Panc1 (cell line): ENCODE results near the gene BABAM2. TPM values are rescaled to one million over a fixed set of nuclear protein-coding genes. Genes with fewer than 3 reads are reported as not detected.

Experiments used
- ATAC-seq: fragments of 200-7000 bp; cut with Tn5 transposase; 2 replicates; pipeline ENCODE4 v1.9.1; 2020; ENCODE audit warnings: mild to moderate bottlenecking, moderate library complexity
- BruUV-seq: library from RNA; stranded (reverse); fragments of 400-500 nt; replicated peaks from 2 replicates; lab custom pipeline; 2021; lab: Mats Ljungman, UMichigan
- CTCF ChIA-PET: fragments of 300-600 bp; sonication (Branson Sonifier 250); formaldehyde crosslinking; loops from one replicate; lab custom pipeline; 2022; ENCODE audit warnings: antibody characterized with exemption; lab: Charles Lee
- POLR2A ChIA-PET: fragments of 300-600 bp; sonication (Branson Sonifier 250); formaldehyde crosslinking; loops from one replicate; lab custom pipeline; 2022; ENCODE audit warnings: antibody characterized with exemption; lab: Charles Lee
- DNase-seq: peaks from one replicate; pipeline ENCODE4 v3.0.0-alpha.2; 2010; ENCODE audit warnings: low read depth, low spot score
- H3K27ac ChIP-seq: 2 replicates; pipeline ENCODE4 v1.5.1; 2011; ENCODE audit warnings: mild to moderate bottlenecking, low read length, inconsistent platforms
- H3K27me3 ChIP-seq: fragments of 200-500 bp; sonication (Bioruptor generic); 2 replicates; pipeline ENCODE4 v1.6.0; 2014; ENCODE audit warnings: low read length, inconsistent platforms; ENCODE audit not compliant: control insufficient read depth, insufficient read depth
- H3K36me3 ChIP-seq: fragments of 200-500 bp; sonication (Bioruptor generic); 2 replicates; pipeline ENCODE4 v1.5.1; 2014; ENCODE audit warnings: inconsistent platforms, mild to moderate bottlenecking, low read length, moderate library complexity; ENCODE audit not compliant: control insufficient read depth, insufficient read depth
- H3K4me1 ChIP-seq: 2 replicates; pipeline ENCODE4 v1.5.1; 2011; ENCODE audit warnings: inconsistent platforms, mild to moderate bottlenecking, low read length, moderate library complexity; ENCODE audit not compliant: control insufficient read depth, insufficient read depth
- H3K4me3 ChIP-seq, 2 experiments: 2 replicates each; pipeline ENCODE4 v1.5.1; 2011 to 2012; ENCODE audit warnings: low read depth in 2 of 2, low read length in 2 of 2, mild to moderate bottlenecking in 2 of 2, inconsistent platforms in 1 of 2, moderate library complexity in 1 of 2
- H3K9me3 ChIP-seq: fragments of 200-500 bp; sonication (Bioruptor generic); 2 replicates; pipeline ENCODE4 v1.5.1; 2014; ENCODE audit warnings: low read depth, mild to moderate bottlenecking, inconsistent platforms, low read length, moderate library complexity; ENCODE audit not compliant: control insufficient read depth, insufficient read depth
- POLR2AphosphoS5 ChIP-seq: IDR thresholded peaks from 2 replicates; pipeline ENCODE4 v1.6.1; 2012; ENCODE audit warnings: mild to moderate bottlenecking, low read depth, low read length, moderate library complexity
- SIN3A ChIP-seq: IDR thresholded peaks from 2 replicates; pipeline ENCODE4 v1.6.1; 2012; ENCODE audit warnings: low read depth, mild to moderate bottlenecking, low read length, moderate library complexity, borderline replicate concordance; ENCODE audit not compliant: insufficient read depth
- TCF7L2 ChIP-seq: IDR thresholded peaks from 2 replicates; pipeline ENCODE4 v1.6.1; 2011; ENCODE audit warnings: mild to moderate bottlenecking, low read depth, low read length, inconsistent platforms
- in situ Hi-C: cut with HindIII; loops from 2 replicates; pipeline ENCODE4 v1.10.0; 2016; ENCODE audit warnings: low sequenced_read_pairs, low pct_unique_long_range_greater_than_20kb
- intact Hi-C: fragments of 100-400 bp; cut with micrococcal nuclease; formaldehyde crosslinking; loops from one replicate; pipeline ENCODE4 v1.10.0; 2022; ENCODE audit not compliant: unreplicated experiment
- total RNA-seq: library from RNA; stranded (reverse); gene quantifications from one replicate; pipeline ENCODE4 v1.2.1, GENCODE V29; 2021; ENCODE audit not compliant: unreplicated experiment
- TF ChIP-seq, protein P1 (sequence below): fragments of 450-650 bp; IDR thresholded peaks from 2 replicates; pipeline ENCODE4 v1.5.1; 2017; ENCODE audit warnings: mild to moderate bottlenecking
- TF ChIP-seq, protein P2 (sequence below), 2 experiments: IDR thresholded peaks; 2 replicates each; pipeline ENCODE4 v1.6.1; 2011 to 2012; ENCODE audit warnings: low read depth in 2 of 2, control low read depth in 1 of 2, low read length in 1 of 2, mild to moderate bottlenecking in 1 of 2, moderate library complexity in 1 of 2; ENCODE audit not compliant: insufficient read depth in 1 of 2

Gene BABAM2
- total RNA-seq, 1 experiment from 2014 or later = 31.2 TPM

DNA sequence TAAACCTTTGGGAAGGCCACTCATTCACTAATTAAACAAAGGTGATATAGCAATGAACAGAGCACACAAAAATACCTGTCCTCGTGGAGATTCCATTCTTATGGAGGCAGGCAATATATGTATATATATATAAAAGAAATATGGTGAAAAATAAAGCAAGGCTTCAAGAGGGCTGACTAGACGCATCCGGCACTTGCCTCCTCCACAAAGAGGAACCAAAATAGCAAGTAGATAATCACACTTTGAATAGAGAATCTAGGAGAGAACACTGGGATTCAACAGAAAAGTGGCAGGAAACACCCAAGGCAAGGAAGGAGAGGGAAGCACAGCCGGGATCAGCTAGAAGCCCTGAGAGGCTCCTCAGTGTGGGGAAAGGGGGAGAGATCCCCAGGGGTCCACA is 283.7 kb downstream of the BABAM2 start:
- Histone ChIP-seq H3K9me3 (peaks cover 6% of the 10 kb centered on the region; the same call in 1 of the 2 replicates), H3K36me3 (no peaks in the 10 kb centered on the region), H3K4me3 (no peak overlapping the region), H3K4me1 (no peaks in the 10 kb centered on the region), H3K27me3 (no peaks in the 10 kb centered on the region), H3K27ac (no peak overlapping the region)
- TF ChIP-seq, protein P1, sequence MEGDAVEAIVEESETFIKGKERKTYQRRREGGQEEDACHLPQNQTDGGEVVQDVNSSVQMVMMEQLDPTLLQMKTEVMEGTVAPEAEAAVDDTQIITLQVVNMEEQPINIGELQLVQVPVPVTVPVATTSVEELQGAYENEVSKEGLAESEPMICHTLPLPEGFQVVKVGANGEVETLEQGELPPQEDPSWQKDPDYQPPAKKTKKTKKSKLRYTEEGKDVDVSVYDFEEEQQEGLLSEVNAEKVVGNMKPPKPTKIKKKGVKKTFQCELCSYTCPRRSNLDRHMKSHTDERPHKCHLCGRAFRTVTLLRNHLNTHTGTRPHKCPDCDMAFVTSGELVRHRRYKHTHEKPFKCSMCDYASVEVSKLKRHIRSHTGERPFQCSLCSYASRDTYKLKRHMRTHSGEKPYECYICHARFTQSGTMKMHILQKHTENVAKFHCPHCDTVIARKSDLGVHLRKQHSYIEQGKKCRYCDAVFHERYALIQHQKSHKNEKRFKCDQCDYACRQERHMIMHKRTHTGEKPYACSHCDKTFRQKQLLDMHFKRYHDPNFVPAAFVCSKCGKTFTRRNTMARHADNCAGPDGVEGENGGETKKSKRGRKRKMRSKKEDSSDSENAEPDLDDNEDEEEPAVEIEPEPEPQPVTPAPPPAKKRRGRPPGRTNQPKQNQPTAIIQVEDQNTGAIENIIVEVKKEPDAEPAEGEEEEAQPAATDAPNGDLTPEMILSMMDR = no peak
- ATAC-seq (no peak), DNase-seq (no peak)
- ChIA-PET CTCF (no interaction called here), POLR2A (no interaction called here)
- in situ Hi-C loops = no loop called here
- intact Hi-C loops = no loop called here
- no TSS peak for BruUV-seq

GRCh38 chr2:28175028-28175427 is 284.5 kb downstream of the BABAM2 start:
- intact Hi-C loops = no loop called here
- Histone ChIP-seq H3K9me3 (peaks cover 6% of the 10 kb centered on the region; the same call in 1 of the 2 replicates), H3K27me3 (no peaks in the 10 kb centered on the region), H3K4me1 (no peaks in the 10 kb centered on the region), H3K27ac (no peak overlapping the region), H3K4me3 (no peak overlapping the region), H3K36me3 (no peaks in the 10 kb centered on the region)
- TF ChIP-seq, protein P1 = no peak
- TF ChIP-seq POLR2AphosphoS5 = no peak
- TF ChIP-seq, protein P2, sequence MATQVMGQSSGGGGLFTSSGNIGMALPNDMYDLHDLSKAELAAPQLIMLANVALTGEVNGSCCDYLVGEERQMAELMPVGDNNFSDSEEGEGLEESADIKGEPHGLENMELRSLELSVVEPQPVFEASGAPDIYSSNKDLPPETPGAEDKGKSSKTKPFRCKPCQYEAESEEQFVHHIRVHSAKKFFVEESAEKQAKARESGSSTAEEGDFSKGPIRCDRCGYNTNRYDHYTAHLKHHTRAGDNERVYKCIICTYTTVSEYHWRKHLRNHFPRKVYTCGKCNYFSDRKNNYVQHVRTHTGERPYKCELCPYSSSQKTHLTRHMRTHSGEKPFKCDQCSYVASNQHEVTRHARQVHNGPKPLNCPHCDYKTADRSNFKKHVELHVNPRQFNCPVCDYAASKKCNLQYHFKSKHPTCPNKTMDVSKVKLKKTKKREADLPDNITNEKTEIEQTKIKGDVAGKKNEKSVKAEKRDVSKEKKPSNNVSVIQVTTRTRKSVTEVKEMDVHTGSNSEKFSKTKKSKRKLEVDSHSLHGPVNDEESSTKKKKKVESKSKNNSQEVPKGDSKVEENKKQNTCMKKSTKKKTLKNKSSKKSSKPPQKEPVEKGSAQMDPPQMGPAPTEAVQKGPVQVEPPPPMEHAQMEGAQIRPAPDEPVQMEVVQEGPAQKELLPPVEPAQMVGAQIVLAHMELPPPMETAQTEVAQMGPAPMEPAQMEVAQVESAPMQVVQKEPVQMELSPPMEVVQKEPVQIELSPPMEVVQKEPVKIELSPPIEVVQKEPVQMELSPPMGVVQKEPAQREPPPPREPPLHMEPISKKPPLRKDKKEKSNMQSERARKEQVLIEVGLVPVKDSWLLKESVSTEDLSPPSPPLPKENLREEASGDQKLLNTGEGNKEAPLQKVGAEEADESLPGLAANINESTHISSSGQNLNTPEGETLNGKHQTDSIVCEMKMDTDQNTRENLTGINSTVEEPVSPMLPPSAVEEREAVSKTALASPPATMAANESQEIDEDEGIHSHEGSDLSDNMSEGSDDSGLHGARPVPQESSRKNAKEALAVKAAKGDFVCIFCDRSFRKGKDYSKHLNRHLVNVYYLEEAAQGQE (IDR thresholded peaks at IDR 0.05; ENCODE audit: insufficient read depth in 1 of 2, low read depth in 2 of 2, low read length in 1 of 2) = no peak
- TF ChIP-seq TCF7L2 = no peak
- no peak for TF ChIP-seq SIN3A
- BruUV-seq = no TSS peak
- in situ Hi-C loops = no loop called here
- POLR2A ChIA-PET = no interaction called here
- DNase-seq (no peak), ATAC-seq (no peak)
- CTCF ChIA-PET = no interaction called here
